ENCODE results near the gene MAD1L1. TPM values are rescaled to one million over a fixed set of nuclear protein-coding genes. Genes with fewer than 3 reads are reported as not detected.

Gene MAD1L1
- total and polyA plus RNA-seq, 2 of the 8 experiments (the other 6 are each of a cell fraction or from before 2014, with no cell fraction given): 40.4 to 44.6 TPM

DNA sequence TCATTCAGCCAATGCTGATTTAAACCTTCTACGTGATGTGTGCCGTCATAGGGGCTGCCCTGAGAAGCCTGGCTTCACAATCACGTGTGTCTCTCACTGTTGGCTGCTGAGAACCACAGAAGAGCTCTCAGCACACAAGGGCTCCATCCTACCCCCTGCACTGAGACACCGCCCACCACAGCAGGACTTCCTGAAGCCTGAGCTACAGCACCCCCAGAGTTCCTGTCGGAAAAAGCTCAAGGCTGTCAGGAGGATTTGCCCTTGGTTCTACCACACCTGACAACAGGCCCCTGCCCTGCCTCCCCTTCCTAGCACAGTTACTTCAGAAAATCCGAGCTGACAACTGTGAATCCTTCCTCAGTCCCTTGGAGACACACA lies 191.9 kb downstream of the MAD1L1 start (continued):
- TF ChIP-seq, protein P1, sequence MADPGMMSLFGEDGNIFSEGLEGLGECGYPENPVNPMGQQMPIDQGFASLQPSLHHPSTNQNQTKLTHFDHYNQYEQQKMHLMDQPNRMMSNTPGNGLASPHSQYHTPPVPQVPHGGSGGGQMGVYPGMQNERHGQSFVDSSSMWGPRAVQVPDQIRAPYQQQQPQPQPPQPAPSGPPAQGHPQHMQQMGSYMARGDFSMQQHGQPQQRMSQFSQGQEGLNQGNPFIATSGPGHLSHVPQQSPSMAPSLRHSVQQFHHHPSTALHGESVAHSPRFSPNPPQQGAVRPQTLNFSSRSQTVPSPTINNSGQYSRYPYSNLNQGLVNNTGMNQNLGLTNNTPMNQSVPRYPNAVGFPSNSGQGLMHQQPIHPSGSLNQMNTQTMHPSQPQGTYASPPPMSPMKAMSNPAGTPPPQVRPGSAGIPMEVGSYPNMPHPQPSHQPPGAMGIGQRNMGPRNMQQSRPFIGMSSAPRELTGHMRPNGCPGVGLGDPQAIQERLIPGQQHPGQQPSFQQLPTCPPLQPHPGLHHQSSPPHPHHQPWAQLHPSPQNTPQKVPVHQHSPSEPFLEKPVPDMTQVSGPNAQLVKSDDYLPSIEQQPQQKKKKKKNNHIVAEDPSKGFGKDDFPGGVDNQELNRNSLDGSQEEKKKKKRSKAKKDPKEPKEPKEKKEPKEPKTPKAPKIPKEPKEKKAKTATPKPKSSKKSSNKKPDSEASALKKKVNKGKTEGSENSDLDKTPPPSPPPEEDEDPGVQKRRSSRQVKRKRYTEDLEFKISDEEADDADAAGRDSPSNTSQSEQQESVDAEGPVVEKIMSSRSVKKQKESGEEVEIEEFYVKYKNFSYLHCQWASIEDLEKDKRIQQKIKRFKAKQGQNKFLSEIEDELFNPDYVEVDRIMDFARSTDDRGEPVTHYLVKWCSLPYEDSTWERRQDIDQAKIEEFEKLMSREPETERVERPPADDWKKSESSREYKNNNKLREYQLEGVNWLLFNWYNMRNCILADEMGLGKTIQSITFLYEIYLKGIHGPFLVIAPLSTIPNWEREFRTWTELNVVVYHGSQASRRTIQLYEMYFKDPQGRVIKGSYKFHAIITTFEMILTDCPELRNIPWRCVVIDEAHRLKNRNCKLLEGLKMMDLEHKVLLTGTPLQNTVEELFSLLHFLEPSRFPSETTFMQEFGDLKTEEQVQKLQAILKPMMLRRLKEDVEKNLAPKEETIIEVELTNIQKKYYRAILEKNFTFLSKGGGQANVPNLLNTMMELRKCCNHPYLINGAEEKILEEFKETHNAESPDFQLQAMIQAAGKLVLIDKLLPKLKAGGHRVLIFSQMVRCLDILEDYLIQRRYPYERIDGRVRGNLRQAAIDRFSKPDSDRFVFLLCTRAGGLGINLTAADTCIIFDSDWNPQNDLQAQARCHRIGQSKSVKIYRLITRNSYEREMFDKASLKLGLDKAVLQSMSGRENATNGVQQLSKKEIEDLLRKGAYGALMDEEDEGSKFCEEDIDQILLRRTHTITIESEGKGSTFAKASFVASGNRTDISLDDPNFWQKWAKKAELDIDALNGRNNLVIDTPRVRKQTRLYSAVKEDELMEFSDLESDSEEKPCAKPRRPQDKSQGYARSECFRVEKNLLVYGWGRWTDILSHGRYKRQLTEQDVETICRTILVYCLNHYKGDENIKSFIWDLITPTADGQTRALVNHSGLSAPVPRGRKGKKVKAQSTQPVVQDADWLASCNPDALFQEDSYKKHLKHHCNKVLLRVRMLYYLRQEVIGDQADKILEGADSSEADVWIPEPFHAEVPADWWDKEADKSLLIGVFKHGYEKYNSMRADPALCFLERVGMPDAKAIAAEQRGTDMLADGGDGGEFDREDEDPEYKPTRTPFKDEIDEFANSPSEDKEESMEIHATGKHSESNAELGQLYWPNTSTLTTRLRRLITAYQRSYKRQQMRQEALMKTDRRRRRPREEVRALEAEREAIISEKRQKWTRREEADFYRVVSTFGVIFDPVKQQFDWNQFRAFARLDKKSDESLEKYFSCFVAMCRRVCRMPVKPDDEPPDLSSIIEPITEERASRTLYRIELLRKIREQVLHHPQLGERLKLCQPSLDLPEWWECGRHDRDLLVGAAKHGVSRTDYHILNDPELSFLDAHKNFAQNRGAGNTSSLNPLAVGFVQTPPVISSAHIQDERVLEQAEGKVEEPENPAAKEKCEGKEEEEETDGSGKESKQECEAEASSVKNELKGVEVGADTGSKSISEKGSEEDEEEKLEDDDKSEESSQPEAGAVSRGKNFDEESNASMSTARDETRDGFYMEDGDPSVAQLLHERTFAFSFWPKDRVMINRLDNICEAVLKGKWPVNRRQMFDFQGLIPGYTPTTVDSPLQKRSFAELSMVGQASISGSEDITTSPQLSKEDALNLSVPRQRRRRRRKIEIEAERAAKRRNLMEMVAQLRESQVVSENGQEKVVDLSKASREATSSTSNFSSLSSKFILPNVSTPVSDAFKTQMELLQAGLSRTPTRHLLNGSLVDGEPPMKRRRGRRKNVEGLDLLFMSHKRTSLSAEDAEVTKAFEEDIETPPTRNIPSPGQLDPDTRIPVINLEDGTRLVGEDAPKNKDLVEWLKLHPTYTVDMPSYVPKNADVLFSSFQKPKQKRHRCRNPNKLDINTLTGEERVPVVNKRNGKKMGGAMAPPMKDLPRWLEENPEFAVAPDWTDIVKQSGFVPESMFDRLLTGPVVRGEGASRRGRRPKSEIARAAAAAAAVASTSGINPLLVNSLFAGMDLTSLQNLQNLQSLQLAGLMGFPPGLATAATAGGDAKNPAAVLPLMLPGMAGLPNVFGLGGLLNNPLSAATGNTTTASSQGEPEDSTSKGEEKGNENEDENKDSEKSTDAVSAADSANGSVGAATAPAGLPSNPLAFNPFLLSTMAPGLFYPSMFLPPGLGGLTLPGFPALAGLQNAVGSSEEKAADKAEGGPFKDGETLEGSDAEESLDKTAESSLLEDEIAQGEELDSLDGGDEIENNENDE (IDR thresholded peaks at IDR 0.05; ENCODE audit: insufficient replicate concordance, low read length): no peak
- TF ChIP-seq BCL11A (IDR thresholded peaks at IDR 0.05; ENCODE audit: low read depth in 2 of 2, low read length in 2 of 2) (no peak), YY1 (IDR thresholded peaks at IDR 0.05; ENCODE audit: low read depth, low read length) (no peak), FOSL1 (IDR thresholded peaks at IDR 0.05; ENCODE audit: insufficient read depth, low read depth, low read length) (no peak), KDM4A (IDR thresholded peaks at IDR 0.05; ENCODE audit: low read depth, low read length, severe bottlenecking) (no peak), EGR1 (IDR thresholded peaks at IDR 0.05; ENCODE audit: borderline replicate concordance, low read depth, low read length) (no peak), KDM5A (IDR thresholded peaks at IDR 0.05; ENCODE audit: low read length) (no peak), CBX8 (IDR thresholded peaks at IDR 0.05; ENCODE audit: borderline replicate concordance, low read depth, low read length) (no peak)
- TF ChIP-seq, protein P2, sequence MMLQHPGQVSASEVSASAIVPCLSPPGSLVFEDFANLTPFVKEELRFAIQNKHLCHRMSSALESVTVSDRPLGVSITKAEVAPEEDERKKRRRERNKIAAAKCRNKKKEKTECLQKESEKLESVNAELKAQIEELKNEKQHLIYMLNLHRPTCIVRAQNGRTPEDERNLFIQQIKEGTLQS (IDR thresholded peaks at IDR 0.05; ENCODE audit: insufficient read depth, low read depth, low read length): no peak
- TF ChIP-seq, protein P3, sequence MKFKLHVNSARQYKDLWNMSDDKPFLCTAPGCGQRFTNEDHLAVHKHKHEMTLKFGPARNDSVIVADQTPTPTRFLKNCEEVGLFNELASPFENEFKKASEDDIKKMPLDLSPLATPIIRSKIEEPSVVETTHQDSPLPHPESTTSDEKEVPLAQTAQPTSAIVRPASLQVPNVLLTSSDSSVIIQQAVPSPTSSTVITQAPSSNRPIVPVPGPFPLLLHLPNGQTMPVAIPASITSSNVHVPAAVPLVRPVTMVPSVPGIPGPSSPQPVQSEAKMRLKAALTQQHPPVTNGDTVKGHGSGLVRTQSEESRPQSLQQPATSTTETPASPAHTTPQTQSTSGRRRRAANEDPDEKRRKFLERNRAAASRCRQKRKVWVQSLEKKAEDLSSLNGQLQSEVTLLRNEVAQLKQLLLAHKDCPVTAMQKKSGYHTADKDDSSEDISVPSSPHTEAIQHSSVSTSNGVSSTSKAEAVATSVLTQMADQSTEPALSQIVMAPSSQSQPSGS (IDR thresholded peaks at IDR 0.05; ENCODE audit: low read length): no peak
